MCF 10A (cell line): ENCODE measurements around the gene UTY. TPM values are rescaled to one million over a fixed set of nuclear protein-coding genes. Genes with fewer than 3 reads are reported as not detected.

Source experiments
- BruUV-seq: library from RNA; stranded (reverse); fragments of 400-500 nt; replicated peaks from 2 replicates; lab custom pipeline; 2021; lab: Mats Ljungman, UMichigan
- CTCF ChIA-PET: fragments of 300-600 bp; sonication (Branson Sonifier 250); formaldehyde crosslinking; extraction: SDS; loops from one replicate; lab custom pipeline; 2021; ENCODE audit warnings: antibody characterized with exemption, inconsistent platforms; lab: Yijun Ruan, JAX
- POLR2A ChIA-PET: fragments of 300-600, 350-650 bp; sonication (Branson Sonifier 250); formaldehyde crosslinking; extraction: SDS; loops from one replicate; lab custom pipeline; 2020; ENCODE audit warnings: antibody characterized with exemption, inconsistent platforms; lab: Yijun Ruan, JAX
- DNase-seq: peaks from one replicate; pipeline ENCODE4 v3.0.0-alpha.2; 2018; ENCODE audit not compliant: unreplicated experiment
- H3K27ac Mint-ChIP-seq: one replicate; pipeline ENCODE4 v1.8.0; 2022; ENCODE audit warnings: mild to moderate bottlenecking, low read depth, mixed read lengths; ENCODE audit not compliant: unreplicated experiment
- H3K27me3 Mint-ChIP-seq: one replicate; pipeline ENCODE4 v1.8.0; 2022; ENCODE audit warnings: mixed read lengths; ENCODE audit not compliant: insufficient read depth, unreplicated experiment
- H3K36me3 Mint-ChIP-seq: one replicate; pipeline ENCODE4 v1.8.0; 2022; ENCODE audit warnings: mild to moderate bottlenecking, moderate library complexity, mixed read lengths; ENCODE audit not compliant: insufficient read depth, unreplicated experiment
- H3K4me1 Mint-ChIP-seq: one replicate; pipeline ENCODE4 v1.8.0; 2022; ENCODE audit warnings: mixed read lengths; ENCODE audit not compliant: insufficient read depth, unreplicated experiment
- H3K4me3 Mint-ChIP-seq: one replicate; pipeline ENCODE4 v1.8.0; 2022; ENCODE audit warnings: mild to moderate bottlenecking, moderate library complexity, mixed read lengths; ENCODE audit not compliant: unreplicated experiment
- H3K9me3 Mint-ChIP-seq: one replicate; pipeline ENCODE4 v1.8.0; 2022; ENCODE audit warnings: mixed read lengths; ENCODE audit not compliant: unreplicated experiment
- CTCF ChIP-seq: fragments of 200-600 bp; IDR thresholded peaks from one replicate; pipeline ENCODE4 v1.8.0; 2022; ENCODE audit warnings: antibody characterized with exemption, mild to moderate bottlenecking; ENCODE audit not compliant: unreplicated experiment
- intact Hi-C: fragments of 100-400 bp; cut with micrococcal nuclease; formaldehyde crosslinking; loops from 2 replicates; pipeline ENCODE4 v1.14.1; 2022
- total RNA-seq: library from RNA; stranded (reverse); gene quantifications from 2 replicates; pipeline ENCODE4 v1.2.3, GENCODE V29; 2022

Gene UTY
- total RNA-seq, 1 experiment from 2014 or later = not detected

DNA sequence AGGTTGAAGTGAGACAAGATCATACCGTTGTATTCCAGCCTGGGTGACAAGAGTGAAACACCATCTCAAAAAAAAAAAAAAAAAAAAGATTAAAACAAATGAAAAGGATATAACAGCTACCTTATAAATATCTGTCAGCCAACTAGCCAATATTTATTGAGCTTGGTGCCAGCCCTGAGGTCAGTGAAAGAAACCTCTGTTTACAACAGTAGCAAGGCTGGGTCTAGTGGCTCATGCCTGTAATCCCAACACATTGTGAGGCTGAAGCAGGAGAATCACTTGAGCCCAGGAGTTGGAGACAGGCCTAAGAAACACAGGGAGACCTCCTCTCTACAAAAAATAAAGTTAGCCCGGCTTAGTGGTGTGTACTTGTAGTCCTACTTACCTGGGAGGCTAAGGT is 12.6 kb upstream of the UTY start:
- H3K4me1 Mint-ChIP-seq = no peaks in the 10 kb centered on the region
- no peaks in the 10 kb centered on the region for H3K9me3 Mint-ChIP-seq
- TF ChIP-seq CTCF = no peak
- intact Hi-C loops = no loop called here
- no peaks in the 10 kb centered on the region for H3K36me3 Mint-ChIP-seq
- CTCF ChIA-PET = no interaction called here
- POLR2A ChIA-PET = no interaction called here
- H3K27ac Mint-ChIP-seq = no peak overlapping the region
- no peak for DNase-seq
- no peaks in the 10 kb centered on the region for H3K27me3 Mint-ChIP-seq
- no peak overlapping the region for H3K4me3 Mint-ChIP-seq
- no TSS peak for BruUV-seq

GRCh38 chrY:13488738-13489137 is 8.9 kb upstream of the UTY start:
- CTCF ChIA-PET = no interaction called here
- intact Hi-C loops = no loop called here
- H3K27me3 Mint-ChIP-seq = no peaks in the 10 kb centered on the region
- TF ChIP-seq CTCF = no peak
- no peaks in the 10 kb centered on the region for H3K9me3 Mint-ChIP-seq
- no peak overlapping the region for H3K27ac Mint-ChIP-seq
- POLR2A ChIA-PET = no interaction called here
- no peak overlapping the region for H3K4me3 Mint-ChIP-seq
- DNase-seq = no peak
- no TSS peak for BruUV-seq
- no peaks in the 10 kb centered on the region for H3K36me3 Mint-ChIP-seq
- H3K4me1 Mint-ChIP-seq = no peaks in the 10 kb centered on the region

DNA sequence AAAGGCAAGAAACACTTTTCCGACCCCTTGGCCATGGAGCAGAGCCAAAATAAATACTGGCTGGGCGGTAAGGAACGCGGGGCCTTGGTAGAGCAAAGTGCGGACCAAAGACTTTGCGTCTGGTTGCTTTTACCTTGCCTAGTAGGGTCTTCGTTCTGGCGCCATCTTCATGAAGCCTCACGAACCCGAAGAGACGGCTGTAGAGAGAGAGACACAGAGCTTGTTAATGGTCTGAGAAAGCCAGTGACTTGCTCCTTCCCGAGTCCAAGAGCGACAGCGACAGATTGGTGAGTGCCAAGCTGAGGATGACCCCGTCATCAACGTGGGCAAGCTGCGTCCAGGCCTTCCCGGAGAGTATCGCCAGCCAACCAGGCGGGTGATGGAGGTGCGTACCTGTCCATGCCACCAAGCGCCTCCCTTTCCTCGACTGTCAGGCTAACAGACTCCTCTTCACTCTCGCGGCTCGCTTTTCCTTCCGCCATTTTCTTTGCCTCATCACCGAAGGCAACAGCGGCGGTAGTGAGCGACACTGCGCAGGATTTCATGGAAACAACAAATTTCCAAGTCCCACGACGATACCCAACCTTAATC is 617 bp downstream of the UTY start:
- H3K4me3 Mint-ChIP-seq = no peak overlapping the region
- DNase-seq = no peak
- no peak for TF ChIP-seq CTCF
- no peaks in the 10 kb centered on the region for H3K4me1 Mint-ChIP-seq
- H3K36me3 Mint-ChIP-seq = no peaks in the 10 kb centered on the region
- H3K9me3 Mint-ChIP-seq = no peaks in the 10 kb centered on the region
- no peak overlapping the region for H3K27ac Mint-ChIP-seq
- intact Hi-C loops = no loop called here
- POLR2A ChIA-PET = no interaction called here
- CTCF ChIA-PET = no interaction called here
- H3K27me3 Mint-ChIP-seq = no peaks in the 10 kb centered on the region
- no TSS peak for BruUV-seq

DNA sequence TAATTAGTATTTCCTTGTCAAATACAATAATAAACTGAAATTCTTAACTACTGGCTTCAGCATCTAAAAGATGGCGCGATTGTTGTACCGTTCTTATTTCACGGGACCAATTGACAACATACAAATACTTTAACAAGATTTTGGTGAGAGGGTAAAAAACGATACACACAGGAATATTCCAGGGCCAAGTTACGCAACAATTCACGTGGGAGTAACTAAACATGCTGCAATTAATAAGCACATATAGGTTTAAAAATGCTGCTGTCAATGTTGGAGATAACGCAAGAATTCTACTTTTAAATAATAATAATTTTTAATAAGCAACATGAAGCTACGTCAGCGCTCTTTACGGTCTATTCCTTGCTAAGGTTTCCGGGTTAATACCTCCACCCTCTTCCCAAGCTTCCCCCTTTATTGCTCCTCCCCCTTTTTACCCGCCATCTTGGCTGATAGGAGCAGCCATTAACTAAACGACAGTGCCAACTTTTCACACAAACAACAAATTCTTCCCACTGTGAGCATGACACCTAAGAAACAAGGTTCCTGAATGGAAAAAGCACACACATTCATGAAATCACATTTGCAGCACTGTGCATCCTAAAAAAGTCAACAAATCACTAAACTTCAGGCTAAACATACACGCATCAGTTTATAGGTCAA is 1.6 kb downstream of the UTY start:
- no peak for TF ChIP-seq CTCF
- CTCF ChIA-PET = no interaction called here
- Mint-ChIP-seq H3K27ac (no peak overlapping the region), H3K9me3 (no peaks in the 10 kb centered on the region), H3K27me3 (no peaks in the 10 kb centered on the region), H3K4me3 (no peak overlapping the region), H3K4me1 (no peaks in the 10 kb centered on the region), H3K36me3 (no peaks in the 10 kb centered on the region)
- DNase-seq = no peak
- BruUV-seq = no TSS peak
- intact Hi-C loops = no loop called here
- POLR2A ChIA-PET = no interaction called here
